ENCODE measurements around the gene CMTM7.

Gene CMTM7, protein sequence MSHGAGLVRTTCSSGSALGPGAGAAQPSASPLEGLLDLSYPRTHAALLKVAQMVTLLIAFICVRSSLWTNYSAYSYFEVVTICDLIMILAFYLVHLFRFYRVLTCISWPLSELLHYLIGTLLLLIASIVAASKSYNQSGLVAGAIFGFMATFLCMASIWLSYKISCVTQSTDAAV

DNA sequence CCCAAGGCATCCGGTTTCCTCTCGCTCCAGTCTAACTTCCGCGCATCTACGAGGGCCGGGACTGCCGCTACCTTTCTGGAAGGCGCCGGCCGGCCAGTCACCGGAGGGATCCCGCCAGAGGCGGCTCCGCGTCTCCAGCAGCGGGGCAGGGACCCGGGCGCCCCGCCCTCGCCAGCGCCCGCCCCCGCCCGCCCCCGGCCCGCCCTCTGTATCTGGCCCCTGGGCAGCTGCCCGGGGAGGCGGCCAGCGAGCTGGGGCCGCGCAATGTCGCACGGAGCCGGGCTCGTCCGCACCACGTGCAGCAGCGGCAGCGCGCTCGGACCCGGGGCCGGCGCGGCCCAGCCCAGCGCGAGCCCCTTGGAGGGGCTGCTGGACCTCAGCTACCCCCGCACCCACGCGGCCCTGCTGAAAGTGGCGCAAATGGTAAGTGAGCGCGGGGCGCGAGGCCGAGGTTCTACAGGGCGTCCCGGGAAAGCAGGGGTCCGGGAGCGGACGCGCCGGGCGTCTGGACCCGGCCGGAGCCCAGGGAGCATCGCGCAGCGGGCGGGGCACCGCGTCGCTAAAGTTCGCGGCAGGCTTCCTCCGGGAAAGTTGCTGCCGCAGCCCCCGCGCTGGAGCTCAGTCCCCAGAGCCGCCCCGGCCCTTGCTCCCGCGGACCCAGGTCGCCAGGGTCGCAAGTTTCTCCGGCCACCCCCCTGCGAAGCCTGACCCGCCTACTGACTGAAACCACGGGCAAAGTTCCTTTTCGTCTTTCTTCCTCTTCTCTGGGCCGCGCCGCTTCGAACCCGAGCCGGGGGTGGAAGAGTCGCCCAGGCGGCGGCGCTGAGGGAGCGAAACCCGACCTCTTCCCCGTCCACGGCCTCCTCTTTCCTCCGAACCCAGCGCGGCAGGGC is at the start of gene CMTM7:
CMTM7 (plus strand) TSS at position 211 of the 893 bp plus-strand sequence; CDS start at position 265, 54 bp downstream.
- DNase-seq (ENCODE audit: low read depth in 2 of 2): peak in 1 of 2 donors; percentile 24

DNA sequence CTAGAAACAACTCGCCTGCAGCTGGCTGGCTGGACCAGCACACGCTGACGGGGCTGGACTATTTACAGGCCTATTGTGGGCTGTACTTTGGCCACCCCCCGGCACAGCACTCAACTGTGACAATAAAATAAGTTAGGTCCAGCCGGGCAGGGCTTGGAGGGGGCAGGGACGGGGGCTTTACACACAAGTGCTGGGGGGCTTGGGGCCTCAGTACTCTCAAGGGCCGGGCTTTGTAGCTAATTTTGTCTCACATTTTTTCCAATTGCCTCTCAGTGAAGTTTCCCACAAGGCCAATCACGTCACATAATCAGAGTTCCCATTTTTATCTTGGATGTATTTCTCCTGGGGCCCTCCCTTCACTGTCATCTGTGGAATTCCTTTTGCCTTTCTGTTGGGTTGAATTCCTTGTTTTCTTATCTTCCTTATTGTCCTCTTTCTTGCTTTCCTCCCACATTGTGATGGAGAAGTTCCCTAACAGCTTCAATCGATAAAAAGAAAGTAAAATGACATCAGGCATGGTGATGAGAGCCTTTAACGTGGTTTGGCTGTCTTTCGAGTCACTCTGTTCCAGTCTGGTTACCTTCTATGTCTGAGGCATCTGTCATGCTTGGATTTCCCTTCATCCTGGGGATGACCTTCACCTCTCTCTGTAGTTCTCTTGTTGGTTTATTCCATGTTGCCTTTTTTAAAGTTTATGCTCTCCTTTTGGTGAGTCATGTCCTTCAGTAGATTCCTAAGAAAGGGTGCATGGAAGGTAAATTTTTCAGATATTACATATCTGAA is 44.1 kb upstream of the CMTM7 start:
- DNase-seq (ENCODE audit: low read depth in 2 of 2): no peak

DNA sequence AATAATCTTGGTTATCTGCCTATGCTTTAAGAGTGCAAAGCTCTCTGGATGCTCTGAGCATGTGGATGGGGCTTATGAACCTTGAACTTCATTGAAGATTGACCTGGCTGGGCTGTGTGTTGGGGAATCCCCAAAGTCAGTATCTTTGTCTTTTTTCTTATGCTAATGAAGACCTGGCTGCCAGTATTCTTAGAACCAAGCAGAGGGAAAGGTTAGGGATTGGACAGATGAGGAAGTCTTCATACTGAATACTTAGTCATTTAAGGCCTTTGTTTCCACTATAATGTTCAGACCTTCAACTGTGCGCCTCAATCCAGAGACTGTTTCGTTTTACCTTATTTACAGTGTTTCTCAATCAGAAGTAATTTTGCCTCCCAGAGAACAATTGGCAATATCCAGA is 42.5 kb upstream of the CMTM7 start:
- no peak for DNase-seq (ENCODE audit: low read depth in 2 of 2)

DNA sequence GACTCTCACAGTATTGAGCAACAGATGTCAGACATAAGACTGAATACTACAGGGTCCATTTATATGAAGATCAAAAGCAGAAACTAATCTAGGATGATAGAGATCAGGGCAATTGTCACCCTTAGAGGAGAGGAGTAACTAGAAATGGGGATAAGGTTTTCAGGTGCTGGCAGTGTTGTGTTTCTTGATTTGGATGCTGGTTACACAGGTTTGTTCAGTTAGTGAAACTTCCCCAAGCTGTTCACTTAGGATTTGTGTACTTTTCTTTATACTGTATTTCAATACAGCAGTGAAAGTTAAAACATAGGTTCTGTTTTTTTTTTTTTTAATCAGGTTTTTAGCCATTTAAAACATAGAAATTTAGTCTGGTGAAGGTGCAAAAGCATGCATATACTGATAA is 39.1 kb upstream of the CMTM7 start:
- no peak for DNase-seq (ENCODE audit: low read depth in 2 of 2)

DNA sequence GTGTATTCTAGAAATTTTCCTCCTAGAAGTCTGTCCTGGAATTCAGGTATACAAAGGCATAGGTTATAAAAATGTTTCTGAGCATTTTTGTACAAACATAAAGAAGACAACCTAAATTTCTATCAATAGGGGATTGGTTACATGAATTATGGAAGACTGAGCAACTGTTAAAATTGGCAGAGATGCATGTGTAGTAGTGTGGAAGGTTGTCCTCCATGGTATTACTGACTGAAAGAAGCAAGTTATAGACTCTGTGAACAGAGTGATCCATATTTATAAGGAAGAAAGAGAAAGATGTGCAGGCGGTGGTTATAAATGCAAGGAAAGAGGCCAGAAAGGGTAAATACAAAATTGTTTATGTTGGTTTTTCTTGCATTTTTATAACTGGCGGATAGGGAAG is 38.3 kb upstream of the CMTM7 start:
- DNase-seq (ENCODE audit: low read depth in 2 of 2): no peak

DNA sequence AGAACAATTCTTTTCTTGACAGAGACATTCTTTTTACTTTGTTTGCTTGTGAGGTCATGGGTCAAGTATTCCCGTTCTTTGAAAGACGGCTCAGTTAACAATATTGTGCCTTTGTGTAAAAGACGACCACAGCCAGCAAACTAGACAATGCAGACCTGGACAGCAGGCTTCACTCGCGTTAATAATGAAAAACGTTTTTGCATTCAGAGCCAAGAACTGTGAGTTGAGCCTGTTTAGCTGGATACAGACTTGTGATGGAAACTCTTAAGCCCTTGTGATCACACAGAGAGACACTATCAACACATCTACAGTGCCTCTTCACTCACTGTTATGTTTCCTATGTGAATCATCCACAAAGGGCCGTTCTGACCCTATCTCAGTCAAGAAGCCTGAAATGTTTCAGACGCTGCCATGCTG is 37.3 kb upstream of the CMTM7 start:
- no peak for DNase-seq (ENCODE audit: low read depth in 2 of 2)

DNA sequence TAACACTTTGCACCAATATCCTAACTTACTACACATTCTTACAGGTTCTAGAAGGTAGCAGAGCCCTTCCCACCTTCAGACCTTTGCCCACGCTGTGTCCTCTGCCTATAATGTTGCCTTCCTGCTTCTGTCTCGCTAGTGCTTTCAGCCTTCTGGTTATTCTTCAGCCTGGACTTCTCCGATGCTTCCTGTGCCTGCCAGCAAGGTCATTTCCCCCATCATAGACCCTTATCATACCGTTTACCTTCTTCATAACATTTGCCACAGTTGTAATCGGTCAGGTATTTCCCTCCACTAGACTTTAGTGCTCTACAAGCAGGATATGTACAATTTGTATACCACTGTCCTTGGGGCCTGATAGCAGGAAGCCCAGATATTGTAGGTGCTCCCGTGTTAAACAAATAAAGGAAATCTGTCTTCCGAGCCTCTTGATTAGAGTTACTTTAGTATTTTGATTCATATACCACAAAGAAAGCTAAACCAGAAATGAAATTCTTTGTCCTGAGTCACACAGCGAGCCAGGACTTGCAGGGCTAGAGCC is 35.8 kb upstream of the CMTM7 start:
- DNase-seq (ENCODE audit: low read depth in 2 of 2): no peak

DNA sequence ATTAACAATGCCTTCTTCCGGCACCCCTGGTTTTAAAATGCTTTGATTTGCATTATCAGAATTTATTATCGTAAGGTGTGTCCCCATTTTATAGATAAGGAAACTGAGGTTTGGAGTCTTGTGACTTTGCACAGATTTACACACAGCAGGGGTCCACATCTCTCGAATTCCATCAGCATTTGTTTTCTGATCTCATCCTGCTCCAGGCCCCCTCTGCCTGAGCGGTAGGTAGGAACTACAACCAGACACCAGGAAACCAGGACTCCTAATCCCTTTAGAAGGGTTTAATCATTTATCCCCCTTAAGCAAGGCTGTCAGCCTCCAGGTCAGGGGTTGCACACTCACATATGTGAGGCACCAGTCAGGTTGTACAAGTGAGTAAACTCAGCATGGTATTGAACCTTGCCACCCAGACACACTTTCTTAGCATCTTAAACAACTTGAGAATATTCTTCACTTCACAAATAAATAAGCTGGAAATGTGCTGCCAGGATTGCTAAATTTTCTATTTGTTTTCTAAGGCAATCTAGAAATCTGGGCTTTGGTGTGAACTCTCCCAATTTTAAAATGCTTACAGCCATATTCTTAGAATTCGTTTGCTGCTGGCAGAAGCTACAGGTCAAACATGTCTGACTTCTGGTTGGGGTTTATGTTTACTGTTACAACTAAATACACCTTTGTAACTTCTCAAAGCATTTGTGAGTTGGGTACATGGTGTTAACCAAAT is 31.7 kb upstream of the CMTM7 start:
- no peak for DNase-seq (ENCODE audit: low read depth in 2 of 2)

DNA sequence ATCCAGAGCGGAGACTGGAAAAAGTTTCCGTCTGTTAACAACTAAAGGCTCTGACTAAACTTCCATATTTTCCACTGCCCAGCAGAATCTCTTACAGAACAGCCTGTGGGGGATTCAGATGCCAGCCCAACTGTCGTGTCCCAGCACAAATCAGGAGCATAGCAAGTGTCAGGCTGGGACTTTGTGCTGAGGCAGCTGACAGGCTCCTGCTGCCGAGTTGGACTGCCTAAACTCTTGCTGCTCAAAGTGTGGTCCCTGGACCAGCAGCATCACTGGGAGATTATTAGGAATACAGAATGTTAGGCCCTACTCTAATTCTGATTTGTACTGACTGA is 31.2 kb upstream of the CMTM7 start:
- no peak for DNase-seq (ENCODE audit: low read depth in 2 of 2)

DNA sequence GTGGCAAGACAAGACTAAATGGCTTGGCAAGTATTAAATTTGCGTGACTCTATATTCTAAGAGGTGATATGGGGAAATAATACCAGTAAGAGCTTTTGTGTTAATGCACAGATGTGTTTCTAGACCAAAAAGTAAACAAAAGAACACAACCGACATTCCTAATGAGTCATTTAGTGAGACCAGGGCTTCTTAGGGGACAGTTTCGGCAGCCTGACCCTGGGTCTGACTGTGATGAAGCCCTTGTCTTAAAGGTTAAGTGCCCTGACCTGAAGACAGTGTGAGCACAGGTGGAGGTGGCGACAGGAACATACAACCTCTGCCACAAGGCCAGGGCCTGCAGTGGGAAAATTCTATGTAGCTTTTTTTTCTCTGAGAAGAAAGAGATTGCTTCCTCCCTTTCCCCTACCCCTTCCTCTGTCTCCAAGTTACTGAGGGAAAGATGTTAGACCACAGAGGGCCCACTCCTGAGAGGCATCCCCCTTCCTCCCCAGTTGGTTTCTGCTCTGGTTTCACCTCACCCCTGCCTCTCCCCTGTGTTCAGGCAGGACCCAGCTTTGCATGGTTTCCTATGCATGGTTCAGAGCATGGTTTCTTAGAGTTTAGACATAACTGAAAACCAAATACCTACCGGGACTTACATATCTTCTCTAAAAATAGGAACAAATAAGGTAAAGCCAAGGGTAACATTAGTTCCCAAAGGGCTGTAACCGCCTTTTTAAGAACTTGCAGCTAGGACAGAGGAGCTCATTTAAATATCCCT is 24.8 kb upstream of the CMTM7 start:
- DNase-seq (ENCODE audit: low read depth in 2 of 2): no peak

DNA sequence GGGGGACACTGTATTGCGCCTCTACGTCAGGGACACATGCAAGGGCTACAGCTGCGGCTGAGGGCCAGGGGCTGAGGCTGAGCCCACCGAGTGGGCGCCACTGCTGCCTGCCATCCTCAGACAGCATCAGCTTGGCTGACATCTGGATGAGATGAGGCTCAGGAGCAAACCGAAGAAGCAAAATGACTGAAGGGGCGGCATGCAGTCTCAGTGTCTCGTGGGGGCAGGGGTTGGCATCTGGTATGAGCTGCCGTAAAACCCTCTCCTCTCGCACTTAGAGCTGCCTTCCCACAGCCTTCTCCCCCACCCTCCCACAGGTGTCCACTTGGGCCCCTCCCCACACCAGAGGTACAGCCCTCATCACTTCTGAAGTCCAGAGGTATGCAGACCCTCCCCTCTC is 24.2 kb upstream of the CMTM7 start:
- DNase-seq (ENCODE audit: low read depth in 2 of 2): no peak

DNA sequence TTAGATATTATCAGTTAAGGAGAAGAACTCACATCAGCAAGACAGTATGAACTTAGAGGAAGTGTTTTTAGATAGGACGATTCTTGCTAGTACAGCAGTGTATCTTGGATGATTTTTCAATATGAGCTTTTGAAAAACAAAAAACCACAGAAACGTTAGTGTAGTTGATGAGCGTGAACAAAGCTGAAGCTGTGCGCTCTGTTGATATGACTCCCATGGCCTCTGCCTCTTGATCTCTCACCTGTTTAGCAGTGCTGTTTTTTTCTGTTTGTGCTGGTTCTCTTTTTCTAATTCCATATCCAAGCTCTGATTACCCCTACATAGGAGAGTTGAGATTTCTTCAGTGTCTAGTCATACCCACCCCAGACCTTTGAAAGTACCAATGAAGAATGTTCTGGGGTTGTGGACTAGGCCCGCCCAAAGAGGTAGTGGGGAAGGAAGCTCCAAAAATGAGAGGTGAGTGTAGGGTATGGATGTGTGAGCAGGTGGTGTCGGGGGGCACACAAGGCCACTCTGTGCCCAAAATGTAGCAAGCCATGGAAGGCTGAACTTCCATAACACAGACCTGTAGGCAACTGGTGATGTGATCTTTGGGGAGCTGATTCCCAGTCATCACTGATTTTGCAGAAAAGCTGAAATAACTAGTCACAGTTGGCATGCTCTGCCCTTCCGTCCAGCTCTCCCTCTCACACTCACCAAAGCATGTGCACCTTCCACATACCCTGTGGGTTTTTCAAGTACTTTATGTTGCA is 20.0 kb upstream of the CMTM7 start:
- no peak for DNase-seq (ENCODE audit: low read depth in 2 of 2)

DNA sequence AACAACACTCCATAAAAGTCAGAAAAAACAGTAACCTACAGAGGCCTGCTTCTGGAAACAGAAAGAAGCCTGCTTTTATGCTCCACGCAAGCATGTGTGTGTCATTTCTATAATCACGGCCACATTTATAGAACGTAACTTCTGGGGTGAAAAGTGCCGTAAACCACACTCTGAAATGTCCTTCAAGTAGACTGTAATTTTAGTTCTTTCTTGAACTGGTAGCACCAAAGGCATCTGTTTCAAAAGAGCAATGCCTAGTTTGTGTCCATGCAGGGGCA is 19.5 kb upstream of the CMTM7 start:
- no peak for DNase-seq (ENCODE audit: low read depth in 2 of 2)

DNA sequence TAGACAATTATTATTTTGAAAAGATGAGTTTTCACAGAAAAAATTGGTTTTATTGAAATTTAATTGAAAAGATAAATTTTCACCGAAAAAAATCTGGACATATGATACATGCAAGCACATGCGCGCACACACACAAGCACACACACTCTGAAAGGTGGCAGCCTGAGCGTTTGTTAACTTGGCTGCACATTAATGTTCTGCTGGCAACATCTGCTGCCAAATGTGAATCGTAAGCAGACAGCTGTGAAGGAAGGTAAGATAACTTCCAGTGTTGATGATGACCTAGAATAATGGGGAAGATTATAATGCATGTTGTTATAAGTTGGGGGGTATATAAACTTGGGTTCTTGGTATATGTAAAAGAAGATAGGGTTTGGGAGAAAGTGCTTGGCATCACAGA is 18.4 kb upstream of the CMTM7 start:
- no peak for DNase-seq (ENCODE audit: low read depth in 2 of 2)

DNA sequence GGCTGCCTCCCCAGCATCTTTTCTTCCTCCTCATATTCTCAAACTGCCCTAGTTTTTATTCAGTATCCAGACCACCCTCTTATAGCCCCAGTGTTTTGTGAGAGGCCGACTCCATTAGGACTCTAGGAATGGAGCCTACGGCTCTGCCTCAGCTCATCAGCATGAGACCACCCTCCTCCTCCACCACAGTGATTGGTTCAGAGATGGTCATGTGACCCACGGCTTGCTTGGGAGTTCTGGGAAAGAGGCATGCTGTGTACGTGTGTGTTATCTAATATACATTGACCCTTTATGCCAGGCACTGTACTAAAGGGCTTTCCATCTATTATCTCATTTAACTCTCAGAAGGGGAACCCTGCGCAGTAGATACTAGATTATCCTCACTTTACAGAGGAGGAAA is 17.8 kb upstream of the CMTM7 start:
- no peak for DNase-seq (ENCODE audit: low read depth in 2 of 2)

DNA sequence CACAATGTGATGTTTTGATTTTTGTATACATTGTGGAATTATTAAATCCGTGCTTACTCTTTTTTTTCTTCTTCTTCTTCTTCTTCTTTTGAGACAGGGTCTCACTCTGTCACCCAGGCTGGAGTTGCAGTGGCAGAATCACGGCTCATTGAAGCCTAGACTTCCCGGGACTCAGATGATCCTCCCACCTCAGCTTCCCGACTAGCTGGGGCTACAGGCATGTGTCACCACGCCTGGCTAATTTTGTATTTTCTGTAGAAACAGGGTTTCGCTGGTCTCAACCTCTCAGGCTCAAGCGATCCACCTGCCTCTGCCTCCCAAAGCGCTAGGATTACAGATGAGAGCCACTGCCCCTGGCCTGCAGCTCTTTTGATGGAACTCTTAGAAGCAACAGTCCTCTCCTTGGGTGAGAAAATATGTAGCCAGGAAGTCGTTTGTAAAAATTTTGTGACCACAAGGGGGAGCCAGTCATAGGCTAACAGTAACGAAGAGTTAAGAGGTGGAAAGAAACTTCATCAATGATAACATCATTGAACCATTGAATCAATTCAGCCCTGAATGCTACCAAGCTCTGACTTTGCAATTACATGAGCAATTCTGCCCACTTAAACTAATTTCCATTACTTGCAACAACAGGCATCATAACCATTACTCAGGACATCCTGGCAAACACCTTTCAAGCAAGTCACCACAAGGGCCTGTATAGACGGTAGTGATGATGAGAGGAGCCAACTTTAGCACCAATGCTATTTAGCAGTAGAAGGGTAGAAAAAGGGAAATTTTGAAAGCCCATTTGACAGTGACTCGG is 16.7 kb upstream of the CMTM7 start:
- DNase-seq (ENCODE audit: low read depth in 2 of 2): peak in 1 of 2 donors; percentile 39

DNA sequence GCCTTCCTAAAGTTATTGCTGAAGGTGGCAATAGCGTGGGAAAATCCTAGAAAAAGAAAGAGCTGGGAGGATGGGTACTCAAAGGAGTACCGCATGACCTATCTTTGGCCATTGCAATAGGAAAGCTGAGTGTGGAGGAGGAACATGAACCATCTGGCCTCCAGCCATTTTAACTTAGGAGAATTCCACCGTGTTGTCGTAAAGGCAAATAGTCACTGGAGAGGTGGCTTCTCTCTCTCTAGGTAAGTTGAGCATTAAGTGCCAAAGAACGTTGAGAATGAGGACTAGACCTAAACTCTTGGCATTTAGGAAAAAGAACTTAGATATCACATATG is 16.1 kb upstream of the CMTM7 start:
- no peak for DNase-seq (ENCODE audit: low read depth in 2 of 2)

DNA sequence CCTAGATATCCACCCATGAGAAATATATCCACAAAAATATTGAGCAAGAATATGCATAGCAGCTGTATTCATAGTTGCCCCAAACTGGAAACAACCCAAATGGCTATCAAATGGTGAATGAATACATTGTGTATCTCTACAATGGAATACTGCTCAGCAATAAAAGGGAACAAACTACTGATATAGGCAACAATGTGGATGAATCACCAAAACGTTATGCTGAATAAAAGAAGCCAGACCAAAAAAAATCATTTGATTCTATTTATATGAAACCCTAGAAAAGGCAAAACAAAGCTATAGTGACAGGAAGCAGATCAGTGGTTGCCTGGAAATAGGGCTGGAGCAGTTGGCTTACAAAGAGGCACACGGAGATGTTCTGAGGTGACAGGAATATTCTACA is 15.5 kb upstream of the CMTM7 start:
- DNase-seq (ENCODE audit: low read depth in 2 of 2): no peak

DNA sequence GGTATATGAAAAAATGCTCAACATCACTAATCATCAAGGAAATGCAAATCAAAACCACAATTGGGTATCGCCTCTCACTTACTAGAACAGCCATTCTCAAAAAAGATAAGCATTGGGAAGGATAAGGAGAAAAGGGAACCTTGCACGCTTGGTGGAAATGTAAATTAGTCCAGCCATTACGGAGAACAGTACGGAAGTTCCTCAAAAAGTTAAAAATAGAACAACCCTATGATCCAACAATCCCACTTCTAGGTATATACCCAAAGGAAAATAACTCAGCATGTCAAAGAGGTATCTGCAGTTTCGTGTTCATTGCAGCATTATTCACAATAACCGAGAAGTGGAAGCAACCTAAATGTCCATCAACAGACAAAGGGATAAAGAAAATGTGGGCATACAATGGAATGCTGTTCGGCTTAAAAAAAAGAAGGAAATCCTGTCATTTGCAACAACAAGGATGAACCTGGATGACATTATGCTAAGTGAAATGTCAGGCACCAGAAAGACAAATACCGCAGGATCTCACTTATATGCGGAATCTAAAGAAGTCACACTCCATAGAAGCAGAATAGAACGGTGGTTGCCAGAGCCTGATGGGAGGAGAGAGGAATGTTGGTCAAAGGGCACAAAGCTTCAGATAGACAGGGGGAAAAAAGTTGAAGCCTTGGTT is 11.7 kb upstream of the CMTM7 start:
- DNase-seq (ENCODE audit: low read depth in 2 of 2): no peak

Measured in stimulated activated CD8-positive, alpha-beta memory T cell treated with anti-CD3 and anti-CD28 coated beads, Interleukin-2, amount 100 ng/mL, for 1 hour (primary cell).